ENCODE measurements around the gene NPY4R2.
"Not testable (repeated sequence)": the region's sequence is repeated elsewhere in the genome, so short reads cannot be mapped to it uniquely, and the experiment has no call there.

DNA sequence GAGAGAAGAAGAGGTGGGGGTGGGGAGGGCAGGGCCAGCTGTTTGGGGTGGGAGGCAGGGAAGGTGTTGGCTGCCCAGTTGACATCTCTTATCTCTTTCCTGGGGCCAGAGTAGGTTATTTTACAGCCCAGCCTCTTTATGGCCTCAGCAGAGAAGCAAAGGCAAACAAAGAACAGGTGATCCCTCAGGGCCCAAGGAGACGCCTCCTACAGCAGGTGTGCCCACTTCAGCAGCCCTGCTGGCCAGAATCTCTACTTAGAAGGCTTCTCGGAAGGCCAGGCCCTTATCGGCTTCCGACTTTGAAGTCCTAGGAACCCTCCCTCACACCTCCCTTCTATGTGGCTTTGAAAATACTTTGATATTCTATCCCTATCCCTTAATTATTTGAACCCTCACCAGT lies 8.0 kb upstream of the NPY4R2 start:
- TF ChIP-seq, protein P1, sequence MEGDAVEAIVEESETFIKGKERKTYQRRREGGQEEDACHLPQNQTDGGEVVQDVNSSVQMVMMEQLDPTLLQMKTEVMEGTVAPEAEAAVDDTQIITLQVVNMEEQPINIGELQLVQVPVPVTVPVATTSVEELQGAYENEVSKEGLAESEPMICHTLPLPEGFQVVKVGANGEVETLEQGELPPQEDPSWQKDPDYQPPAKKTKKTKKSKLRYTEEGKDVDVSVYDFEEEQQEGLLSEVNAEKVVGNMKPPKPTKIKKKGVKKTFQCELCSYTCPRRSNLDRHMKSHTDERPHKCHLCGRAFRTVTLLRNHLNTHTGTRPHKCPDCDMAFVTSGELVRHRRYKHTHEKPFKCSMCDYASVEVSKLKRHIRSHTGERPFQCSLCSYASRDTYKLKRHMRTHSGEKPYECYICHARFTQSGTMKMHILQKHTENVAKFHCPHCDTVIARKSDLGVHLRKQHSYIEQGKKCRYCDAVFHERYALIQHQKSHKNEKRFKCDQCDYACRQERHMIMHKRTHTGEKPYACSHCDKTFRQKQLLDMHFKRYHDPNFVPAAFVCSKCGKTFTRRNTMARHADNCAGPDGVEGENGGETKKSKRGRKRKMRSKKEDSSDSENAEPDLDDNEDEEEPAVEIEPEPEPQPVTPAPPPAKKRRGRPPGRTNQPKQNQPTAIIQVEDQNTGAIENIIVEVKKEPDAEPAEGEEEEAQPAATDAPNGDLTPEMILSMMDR (IDR thresholded peaks at IDR 0.05; ENCODE audit: extremely low read depth in 1 of 2, insufficient read depth in 1 of 2, low read depth in 1 of 2, low read length in 2 of 2) = not testable (repeated sequence)
- not testable (repeated sequence) for TF ChIP-seq EZH2 (IDR thresholded peaks at IDR 0.05; ENCODE audit: borderline replicate concordance, low read depth, low read length, severe bottlenecking); POLR2A (IDR thresholded peaks at IDR 0.05; ENCODE audit: low read depth, low read length); POLR2AphosphoS5 (IDR thresholded peaks at IDR 0.05; ENCODE audit: insufficient read depth, low read depth, low read length); FOS (IDR thresholded peaks at IDR 0.05; ENCODE audit: borderline replicate concordance, insufficient read depth, low read length)

Measured in endothelial cell of umbilical vein (primary cell).